Stomach (tissue), 9 donors: ENCODE measurements around the gene TMEM120B. TPM values are rescaled to one million over a fixed set of nuclear protein-coding genes. Genes with fewer than 3 reads are reported as not detected.

Experiments used
- DNase-seq, 2 donors: peaks; one replicate each; pipeline versions ENCODE4 v3.0.0 to v3.0.0-alpha.2; 2013 to 2019
- H3K27ac ChIP-seq, 5 donors: fragments of 200-600 bp in 4 of 5; sonication (generic) in 4 of 5; one replicate each; pipeline ENCODE4 v1.5.1; 2013 to 2019; ENCODE audit warnings: mild to moderate bottlenecking in 1 of 5, moderate library complexity in 1 of 5
- H3K27me3 ChIP-seq, 3 donors: fragments of 200-600 bp; sonication (generic); one replicate each; pipeline ENCODE4 v1.5.1; 2017 to 2019; ENCODE audit warnings: mixed run types in 1 of 3
- H3K36me3 ChIP-seq, 4 donors: fragments of 200-600 bp; sonication (generic); 1 replicate in 3 of 4; 2 replicates in 1 of 4; pipeline ENCODE4 v1.5.1; 2016 to 2019
- H3K4me1 ChIP-seq, 4 donors: fragments of 200-600 bp; sonication (generic); one replicate each; pipeline ENCODE4 v1.5.1; 2016 to 2019
- H3K4me3 ChIP-seq, 4 donors: fragments of 200-600 bp; sonication (generic) in 3 of 4; one replicate each; pipeline ENCODE4 v1.5.1; 2016 to 2019; ENCODE audit warnings: mild to moderate bottlenecking in 1 of 4
- H3K9me3 ChIP-seq, 4 donors: fragments of 200-600 bp; sonication (generic); one replicate each; pipeline ENCODE4 v1.5.1; 2016 to 2019
- CTCF ChIP-seq, 7 experiments: fragments of 450-650 bp in 4 of 7; fragments of 200-600 bp in 3 of 7; sonication (generic) in 3 of 7; IDR thresholded peaks; one replicate each; pipeline ENCODE4 v1.5.1; 2016 to 2019; ENCODE audit warnings: antibody characterized with exemption in 7 of 7, control low read depth in 2 of 7, mild to moderate bottlenecking in 1 of 7
- EP300 ChIP-seq: sonication (generic); formaldehyde crosslinking; IDR thresholded peaks from one replicate; pipeline ENCODE4 v1.6.1; 2017; ENCODE audit warnings: antibody characterized with exemption
- POLR2A ChIP-seq, 4 donors: fragments of 450-650 bp; IDR thresholded peaks; one replicate each; pipeline ENCODE4 v1.6.1; 2016; ENCODE audit warnings: antibody characterized with exemption in 4 of 4, control low read depth in 2 of 4, mild to moderate bottlenecking in 1 of 4, moderate library complexity in 1 of 4
- POLR2AphosphoS5 ChIP-seq, 3 donors: sonication (generic); formaldehyde crosslinking; IDR thresholded peaks; one replicate each; pipeline ENCODE4 v1.6.1; 2016; ENCODE audit warnings: antibody characterized with exemption in 3 of 3
- WGBS, 5 donors: extraction: QIAGEN DNeasy Blood & Tissue Kit in 3 of 5; methylation state at CpG; one replicate each; pipeline versions ENCODE4 v1.1.5 to v1.1.7; 2013 to 2018; 5-methylcytosine and 5-hydroxymethylcytosine counted together
- intact Hi-C: fragments of 100-400 bp; cut with DNase I; formaldehyde crosslinking; loops from one replicate; pipeline ENCODE4 v1.15.1; 2023; ENCODE audit warnings: low total_unique reads
- polyA plus RNA-seq, 3 donors: library from polyadenylated mRNA; stranded (reverse); fragments of 200-250 nt; gene quantifications; one replicate each; pipeline ENCODE4 v1.2.3, GENCODE V29; 2013
- total RNA-seq, 5 donors: library from RNA; depleted of rRNA; stranded (reverse); fragments of >200 nt; gene quantifications; one replicate each; pipeline versions ENCODE4 v1.1.0 to v1.2.3, GENCODE V29; 2014 to 2016
- donor health status: healthy with polysubstance abuse.
- donor health status: Bipolar disorder and iron deficiency.
- donor health status: healthy.

The TMEM120B gene
- total and polyA plus RNA-seq, 8 donors: 0.58 to 11.6 (median 4.4) TPM

- Histone ChIP-seq H3K4me3 (peak overlapping the region in 3 of 4 donors; percentile 58 to 61 (median 60)), H3K36me3 (peaks cover 10 to 15% (median 12%) of the 10 kb centered on the region in 4 donors), H3K4me1 (peaks cover 55 to 100% (median 75%) of the 10 kb centered on the region in 4 donors)
Measured at GRCh38 chr12:121791671-121792551, 79.4 kb downstream of the TMEM120B start.

DNA sequence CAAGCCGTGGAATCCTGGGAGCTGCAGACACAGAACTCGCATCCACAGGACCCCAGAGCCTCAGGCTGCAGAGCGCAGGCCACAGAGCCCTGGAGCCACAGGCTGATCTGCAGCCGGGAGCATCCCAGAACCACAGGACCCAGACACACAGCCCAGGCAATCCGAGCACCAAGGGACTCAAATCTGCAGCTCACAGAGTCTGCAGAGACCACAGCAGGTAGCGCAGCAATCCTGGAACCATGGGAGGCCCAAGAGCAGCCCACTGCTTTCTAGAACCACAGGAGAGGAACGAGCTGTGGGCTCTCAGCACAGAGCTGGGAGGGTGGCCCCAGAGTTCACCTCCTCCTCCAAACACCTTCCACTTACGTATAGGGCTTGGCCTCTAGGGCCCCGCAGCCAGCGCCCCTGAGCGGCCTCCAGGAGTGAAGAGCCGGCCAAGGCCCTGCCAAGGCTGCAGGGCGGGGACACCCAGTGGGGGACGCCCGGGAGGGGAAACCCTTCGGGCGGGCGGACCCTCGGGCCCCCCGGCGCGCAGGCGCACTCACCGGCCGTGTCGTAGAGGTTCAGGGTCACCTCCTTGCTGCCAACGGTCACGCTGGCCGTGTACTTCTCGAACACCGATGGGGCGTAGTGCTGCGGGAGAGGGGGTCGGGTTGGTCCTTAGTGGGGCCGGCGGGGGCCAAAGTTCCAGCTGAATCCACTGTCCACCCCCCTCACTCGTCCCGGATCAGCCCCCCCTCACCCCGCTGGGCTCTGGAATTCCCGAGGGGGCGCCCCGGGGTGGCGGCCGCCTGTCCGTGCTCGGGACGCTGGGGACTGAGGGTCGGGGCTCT, 80.3 kb downstream of the TMEM120B start:
- TF ChIP-seq POLR2A (IDR thresholded peaks at IDR 0.05) (no peak), CTCF (IDR thresholded peaks at IDR 0.05) (no peak), EP300 (no peak), POLR2AphosphoS5 (IDR thresholded peaks at IDR 0.05) (no peak)
- H3K36me3 ChIP-seq: peaks cover 10 to 16% (median 12%) of the 10 kb centered on the region in 4 donors
- intact Hi-C loops: loop anchor here (5.0 kb wide), 1 partner anchor 96 kb away; no protein-coding TSS in a partner anchor
- H3K9me3 ChIP-seq: no peaks in the 10 kb centered on the region
- WGBS, 5 donors: 19 to 30% (median 25%) methylated on average over 12 to 48 of the region's 48 CpGs
- peak; percentile 58 to 81 for DNase-seq
- no peaks in the 10 kb centered on the region for H3K27me3 ChIP-seq
- peak overlapping the region; percentile 99 to 100 (median 100) for H3K27ac ChIP-seq
- peaks cover 60 to 100% (median 77%) of the 10 kb centered on the region in 4 donors for H3K4me1 ChIP-seq
- peak overlapping the region; percentile 58 to 61 (median 59) for H3K4me3 ChIP-seq

More at GRCh38 chr12:121791671-121792551, 79.4 kb downstream of the TMEM120B start:
- intact Hi-C loops: loop anchor here (5.0 kb wide), 1 partner anchor 95 kb away; no protein-coding TSS in a partner anchor
- H3K27me3 ChIP-seq: no peaks in the 10 kb centered on the region
- no peaks in the 10 kb centered on the region for H3K9me3 ChIP-seq
- DNase-seq: peak; percentile 64 to 65
- 55 to 72% (median 64%) methylated on average over 5 to 14 of the region's 14 CpGs for WGBS, 5 donors
- no peak for TF ChIP-seq EP300
- TF ChIP-seq POLR2A (IDR thresholded peaks at IDR 0.05): no peak
- TF ChIP-seq CTCF (IDR thresholded peaks at IDR 0.05): no peak
- TF ChIP-seq POLR2AphosphoS5 (IDR thresholded peaks at IDR 0.05): no peak
- peak overlapping the region; percentile 99 to 100 (median 100) for H3K27ac ChIP-seq

DNA sequence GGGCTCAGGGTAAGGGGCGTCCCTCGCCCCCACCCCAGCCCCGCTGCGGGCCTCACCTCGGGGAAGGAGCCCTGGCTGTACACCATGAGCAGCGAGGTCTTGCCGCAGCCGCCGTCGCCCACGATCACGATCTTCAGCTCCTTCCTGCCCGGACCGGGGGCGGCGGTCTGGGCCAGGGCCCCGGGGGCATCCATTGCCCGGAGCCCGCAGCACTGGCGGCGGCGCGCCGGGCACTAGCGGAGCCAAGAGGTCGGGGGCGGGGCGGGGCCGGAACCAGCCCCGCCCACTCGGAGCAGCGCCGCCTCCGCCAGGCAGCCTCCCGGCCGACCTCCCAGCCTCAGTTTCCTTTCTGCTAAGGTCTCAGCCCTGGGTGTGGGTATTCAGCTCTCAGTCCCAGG, 80.9 kb downstream of the TMEM120B start, which contains the start of gene RHOF:
Gene RHOF (minus strand): TSS at position 249 of the 398 bp plus-strand sequence. CDS start 55 bp downstream, at position 194.
- Histone ChIP-seq H3K27ac (peak within 1 kb of the TSS; percentile 99 to 100 (median 100)), H3K9me3 (no peaks in the 10 kb centered on the region), H3K36me3 (peaks cover 10 to 22% (median 12%) of the 10 kb centered on the region in 4 donors), H3K4me1 (peaks cover 61 to 100% (median 79%) of the 10 kb centered on the region in 4 donors), H3K27me3 (no peaks in the 10 kb centered on the region), H3K4me3 (peak within 1 kb of the TSS; percentile 58 to 61 (median 59))
- intact Hi-C loops: loop anchor here (5.0 kb wide), 1 partner anchor 96 kb away; no protein-coding TSS in a partner anchor
- TF ChIP-seq POLR2AphosphoS5 (IDR thresholded peaks at IDR 0.05) (peak in 1 of 3 donors; percentile 26), CTCF (IDR thresholded peaks at IDR 0.05) (no peak)
- 1 to 2% (median 1%) methylated on average over 25 to 36 of the region's 36 CpGs; no CpG with 5 or more reads in 2 of the 5 donors for WGBS, 5 donors
- peak; percentile 68 to 74 for DNase-seq
